ENCODE measurements around the gene DSC2. TPM values are rescaled to one million over a fixed set of nuclear protein-coding genes. Genes with fewer than 3 reads are reported as not detected.
A peak's percentile ranks its signal among the peaks of the same experiment; 100 is the strongest.
"Not testable (repeated sequence)": the region's sequence is repeated elsewhere in the genome, so short reads cannot be mapped to it uniquely, and the experiment has no call there.

DSC2 gene
- 0.64 TPM for polyA plus RNA-seq (2012; ENCODE audit: missing spikeins)

GRCh38 chr18:31102025-31102684, at the start of gene DSC2:
Gene DSC2, minus strand, starts transcription at chr18:31102421. Its CDS starts 450 bp downstream, at chr18:31101971.
- FAIRE-seq (no peak), DNase-seq (ENCODE audit: insufficient read length) (no peak)
- TF ChIP-seq POLR2A (IDR thresholded peaks at IDR 0.05; ENCODE audit: low read depth, low read length) = no peak
- TF ChIP-seq POLR2AphosphoS5 (IDR thresholded peaks at IDR 0.05; ENCODE audit: low read depth, low read length) = no peak
- no peak for TF ChIP-seq TAF1 (IDR thresholded peaks at IDR 0.05; ENCODE audit: borderline replicate concordance, low read depth, low read length)

- FAIRE-seq (no peak), DNase-seq (ENCODE audit: insufficient read length) (no peak)
- TF ChIP-seq POLR2AphosphoS5 (IDR thresholded peaks at IDR 0.05; ENCODE audit: low read depth, low read length) (no peak), TAF1 (IDR thresholded peaks at IDR 0.05; ENCODE audit: borderline replicate concordance, low read depth, low read length) (no peak), POLR2A (IDR thresholded peaks at IDR 0.05; ENCODE audit: low read depth, low read length) (no peak)
Measured at GRCh38 chr18:31149351-31149750, 47.1 kb upstream of the DSC2 start.

- no peak for DNase-seq (ENCODE audit: insufficient read length)
- FAIRE-seq = no peak
- TF ChIP-seq POLR2A (IDR thresholded peaks at IDR 0.05; ENCODE audit: low read depth, low read length) (no peak), POLR2AphosphoS5 (IDR thresholded peaks at IDR 0.05; ENCODE audit: low read depth, low read length) (no peak), TAF1 (IDR thresholded peaks at IDR 0.05; ENCODE audit: borderline replicate concordance, low read depth, low read length) (no peak)
Measured at GRCh38 chr18:31148600-31148999, 46.4 kb upstream of the DSC2 start.

GRCh38 chr18:31146809-31147208, 44.6 kb upstream of the DSC2 start:
- DNase-seq (ENCODE audit: insufficient read length) (no peak), FAIRE-seq (no peak)
- TF ChIP-seq TAF1 (IDR thresholded peaks at IDR 0.05; ENCODE audit: borderline replicate concordance, low read depth, low read length) (no peak), POLR2AphosphoS5 (IDR thresholded peaks at IDR 0.05; ENCODE audit: low read depth, low read length) (no peak), POLR2A (IDR thresholded peaks at IDR 0.05; ENCODE audit: low read depth, low read length) (no peak)

- no peak for FAIRE-seq
- TF ChIP-seq POLR2A (IDR thresholded peaks at IDR 0.05; ENCODE audit: low read depth, low read length) (no peak), POLR2AphosphoS5 (IDR thresholded peaks at IDR 0.05; ENCODE audit: low read depth, low read length) (no peak), TAF1 (IDR thresholded peaks at IDR 0.05; ENCODE audit: borderline replicate concordance, low read depth, low read length) (no peak)
- DNase-seq (ENCODE audit: insufficient read length) = no peak
Measured at GRCh38 chr18:31143025-31143424, 40.8 kb upstream of the DSC2 start.

GRCh38 chr18:31138709-31139108, 36.5 kb upstream of the DSC2 start:
- DNase-seq (ENCODE audit: insufficient read length) = no peak
- no peak for TF ChIP-seq POLR2AphosphoS5 (IDR thresholded peaks at IDR 0.05; ENCODE audit: low read depth, low read length)
- TF ChIP-seq POLR2A (IDR thresholded peaks at IDR 0.05; ENCODE audit: low read depth, low read length) = no peak
- TF ChIP-seq TAF1 (IDR thresholded peaks at IDR 0.05; ENCODE audit: borderline replicate concordance, low read depth, low read length) = no peak
- no peak for FAIRE-seq

- DNase-seq (ENCODE audit: insufficient read length) (no peak), FAIRE-seq (no peak)
- no peak for TF ChIP-seq POLR2AphosphoS5 (IDR thresholded peaks at IDR 0.05; ENCODE audit: low read depth, low read length)
- no peak for TF ChIP-seq TAF1 (IDR thresholded peaks at IDR 0.05; ENCODE audit: borderline replicate concordance, low read depth, low read length)
- TF ChIP-seq POLR2A (IDR thresholded peaks at IDR 0.05; ENCODE audit: low read depth, low read length) = no peak
Measured at GRCh38 chr18:31134988-31135529, 32.8 kb upstream of the DSC2 start.

GRCh38 chr18:31129398-31130115, 27.3 kb upstream of the DSC2 start:
- FAIRE-seq (no peak), DNase-seq (ENCODE audit: insufficient read length) (no peak)
- TF ChIP-seq POLR2A (IDR thresholded peaks at IDR 0.05; ENCODE audit: low read depth, low read length) (no peak), TAF1 (IDR thresholded peaks at IDR 0.05; ENCODE audit: borderline replicate concordance, low read depth, low read length) (no peak), POLR2AphosphoS5 (IDR thresholded peaks at IDR 0.05; ENCODE audit: low read depth, low read length) (no peak)

- TF ChIP-seq POLR2A (IDR thresholded peaks at IDR 0.05; ENCODE audit: low read depth, low read length) = no peak
- TF ChIP-seq TAF1 (IDR thresholded peaks at IDR 0.05; ENCODE audit: borderline replicate concordance, low read depth, low read length) = no peak
- no peak for TF ChIP-seq POLR2AphosphoS5 (IDR thresholded peaks at IDR 0.05; ENCODE audit: low read depth, low read length)
- no peak for DNase-seq (ENCODE audit: insufficient read length)
- FAIRE-seq = no peak
Measured at GRCh38 chr18:31125878-31126277, 23.7 kb upstream of the DSC2 start.

- FAIRE-seq; DNase-seq (ENCODE audit: insufficient read length): not testable (repeated sequence)
Measured at GRCh38 chr18:31123125-31123524, 20.9 kb upstream of the DSC2 start.

GRCh38 chr18:31120594-31120993, 18.4 kb upstream of the DSC2 start:
- DNase-seq (ENCODE audit: insufficient read length) (no peak), FAIRE-seq (peak; percentile 14)
- TF ChIP-seq POLR2AphosphoS5 (IDR thresholded peaks at IDR 0.05; ENCODE audit: low read depth, low read length) (no peak), POLR2A (IDR thresholded peaks at IDR 0.05; ENCODE audit: low read depth, low read length) (no peak), TAF1 (IDR thresholded peaks at IDR 0.05; ENCODE audit: borderline replicate concordance, low read depth, low read length) (no peak)
